Endothelial cell of hepatic sinusoid (primary cell): Measurements from ENCODE around the gene CD82.

Experiments
- in situ Hi-C: cut with HindIII; loops from 2 replicates; pipeline ENCODE4 v1.10.0; 2017; ENCODE audit warnings: low sequenced_read_pairs

The CD82 gene

DNA sequence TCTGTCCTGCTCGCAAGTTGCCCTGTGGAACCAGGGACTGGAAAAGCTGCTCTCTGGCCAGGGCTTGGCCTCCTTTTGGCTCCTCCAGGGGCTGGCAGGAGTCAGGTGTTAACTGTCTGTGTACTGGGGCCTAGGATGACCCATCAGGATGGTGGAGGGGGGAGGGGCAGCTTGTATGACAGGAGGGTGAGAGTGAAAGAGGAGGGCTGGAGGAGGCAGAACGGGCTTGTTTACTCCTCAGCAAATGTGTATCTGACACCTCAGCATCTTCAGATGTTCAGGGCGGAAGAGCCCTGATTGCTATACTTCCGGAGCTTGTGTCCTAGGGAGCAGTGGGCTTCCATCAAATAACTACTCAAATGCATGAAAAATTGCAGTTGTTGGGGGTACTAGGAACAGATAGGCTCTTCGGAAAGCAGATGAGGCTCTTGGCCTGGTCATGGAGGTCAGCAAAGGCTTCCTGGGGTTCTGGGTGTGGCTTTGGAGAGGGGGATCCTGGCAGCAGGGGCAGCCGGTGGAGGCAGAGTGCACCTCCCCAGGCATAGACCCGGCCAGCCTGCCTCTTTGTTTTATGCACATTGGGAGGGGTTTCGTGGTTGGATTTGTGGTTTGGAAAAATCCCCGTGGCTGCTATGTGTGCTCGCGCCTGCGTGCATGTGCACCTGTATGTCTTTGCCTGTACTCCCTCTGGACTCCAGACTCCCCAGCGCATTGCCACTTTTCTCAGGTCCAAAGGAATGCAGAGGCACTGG lies 31.2 kb downstream of the CD82 start:
- in situ Hi-C loops, result no loop called here

DNA sequence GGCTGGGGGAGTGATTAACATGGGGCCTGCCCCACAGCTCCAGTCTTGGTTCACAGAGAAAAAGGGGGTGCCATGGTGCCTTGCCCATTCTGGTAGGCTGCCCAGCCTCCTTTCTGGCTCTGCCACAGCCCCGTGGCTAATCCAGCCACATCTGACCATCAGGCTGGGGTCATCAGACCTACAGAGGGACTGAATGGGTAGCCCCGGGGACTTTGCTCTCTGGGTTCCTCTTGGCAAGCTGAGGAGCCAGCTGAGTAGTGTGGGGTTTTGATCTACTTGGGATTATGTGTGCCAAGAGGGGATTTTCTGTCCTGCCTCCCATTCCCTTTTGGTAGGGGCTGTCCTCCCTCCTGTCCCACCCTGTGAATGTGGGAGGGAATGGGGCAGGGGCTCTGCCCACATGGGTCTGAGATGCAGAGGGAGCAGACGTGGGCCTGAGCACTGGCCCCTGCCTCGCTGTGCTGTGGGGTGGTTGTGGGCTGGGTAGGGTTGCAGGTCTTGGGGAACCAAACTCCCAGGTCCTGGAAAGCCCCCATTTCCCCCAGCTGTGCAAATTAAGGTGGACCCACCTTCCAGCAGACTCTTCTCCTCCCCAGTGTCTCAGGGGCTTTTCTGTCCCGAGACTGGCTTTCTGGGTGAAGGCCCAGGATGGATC lies 32.0 kb downstream of the CD82 start:
- in situ Hi-C loops, result no loop called here

DNA sequence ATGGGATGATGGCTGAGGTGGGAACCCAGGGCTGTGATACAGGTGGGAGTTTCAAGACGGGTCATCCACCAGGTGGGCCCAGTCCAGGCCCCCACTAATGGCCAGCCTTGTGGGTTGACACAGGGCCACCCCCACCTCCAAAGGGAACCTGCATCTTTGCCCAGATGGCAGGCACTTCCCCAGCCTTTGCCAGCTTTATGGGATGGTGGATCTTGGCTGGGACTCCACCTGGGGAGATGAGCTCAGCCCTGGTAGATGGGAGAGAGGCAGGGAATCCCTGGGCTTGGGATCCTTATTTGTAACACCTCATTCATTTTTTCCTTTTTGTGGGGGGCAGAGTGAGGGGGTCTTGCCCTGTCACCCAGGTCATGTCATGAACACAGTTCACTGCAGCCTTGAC lies 33.4 kb downstream of the CD82 start:
- in situ Hi-C loops, result no loop called here

DNA sequence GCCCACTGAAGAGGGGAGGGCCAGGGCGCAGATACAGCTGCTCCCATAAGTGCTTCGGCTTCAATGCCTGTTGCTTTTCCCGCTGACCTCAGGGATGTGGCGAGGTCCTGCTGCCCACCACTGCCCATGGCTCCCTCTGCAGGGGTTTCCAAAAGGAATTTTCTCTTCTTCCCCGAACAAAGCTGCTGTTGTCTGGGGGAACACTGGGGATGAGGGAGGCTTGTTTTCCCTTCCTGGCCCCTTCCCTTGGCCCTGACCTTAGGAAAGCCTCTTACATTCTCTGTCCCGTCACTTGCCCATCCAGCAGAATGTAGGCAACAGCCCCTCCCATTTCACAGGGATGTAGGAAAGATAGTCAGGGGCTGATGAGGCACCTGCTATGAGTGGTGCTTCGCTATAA lies 34.8 kb downstream of the CD82 start:
- in situ Hi-C loops, result no loop called here

DNA sequence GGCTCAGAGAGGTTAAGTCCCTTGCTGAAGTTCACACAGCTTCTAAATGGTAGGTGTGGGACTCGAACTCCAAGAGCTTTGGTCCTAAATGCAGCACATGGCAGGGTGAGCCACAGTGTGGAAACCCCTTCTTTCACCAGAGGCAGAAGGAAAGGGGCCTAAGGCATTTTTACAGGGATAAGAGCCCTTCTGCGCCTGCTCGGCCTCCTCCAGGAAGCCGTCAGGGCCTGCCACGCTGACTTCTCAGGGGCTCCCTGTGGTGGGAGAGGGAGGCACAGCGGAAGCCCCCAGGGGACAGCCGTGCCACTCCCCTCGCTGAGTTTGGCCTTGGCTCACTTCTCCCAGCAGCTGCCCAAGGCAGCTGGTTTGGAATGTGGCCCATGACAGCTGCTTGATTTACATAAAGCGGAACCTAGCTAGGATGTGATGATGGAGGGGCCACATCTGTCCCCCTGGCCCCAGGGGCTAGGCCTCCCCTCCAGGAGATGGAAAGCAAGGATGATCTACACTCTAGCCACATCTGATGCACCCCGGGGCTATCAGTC lies 35.4 kb downstream of the CD82 start:
- in situ Hi-C loops, result no loop called here

DNA sequence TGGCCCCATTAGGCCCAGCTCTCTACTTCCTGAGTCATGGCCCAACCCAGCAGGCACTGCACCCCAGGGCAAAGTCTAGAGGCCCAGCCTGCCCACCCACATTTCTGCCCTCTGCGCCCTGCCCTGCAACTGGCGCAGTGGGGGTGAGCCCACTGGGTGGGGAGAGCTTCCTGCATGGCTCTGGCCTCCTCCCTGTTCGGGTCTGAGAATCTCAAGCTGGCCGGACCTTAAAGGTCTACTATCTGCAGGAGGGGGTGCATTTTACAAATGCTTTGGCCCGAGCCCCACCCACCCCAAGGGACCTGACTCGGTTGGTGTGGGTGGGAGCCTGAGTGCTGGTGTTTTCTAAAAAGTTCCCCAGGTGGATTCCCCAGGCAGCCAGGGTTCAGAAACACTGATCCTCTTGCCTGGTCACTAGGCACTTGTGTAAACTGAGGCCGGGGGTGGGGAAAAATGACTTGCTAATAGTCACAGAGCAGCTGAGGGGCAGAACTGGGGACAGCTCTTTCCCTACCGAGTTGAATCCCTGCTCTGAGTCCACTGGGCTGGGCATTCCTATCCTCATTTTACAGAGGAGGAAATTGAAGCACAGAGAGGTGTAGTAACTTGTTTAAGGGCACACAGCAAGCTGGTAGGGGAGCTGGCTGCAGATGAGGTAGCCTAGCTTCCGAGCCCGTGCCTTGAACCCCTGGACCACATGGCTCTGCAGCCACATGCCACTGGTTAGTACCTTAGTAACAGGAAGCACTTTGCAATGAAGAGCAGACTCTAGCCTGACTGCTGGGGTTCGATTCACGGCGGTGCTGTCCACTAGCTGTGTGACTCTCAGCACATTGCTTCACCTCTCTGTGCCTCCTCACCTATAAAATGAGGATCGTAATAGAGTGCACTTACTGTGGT lies 36.3 kb downstream of the CD82 start:
- in situ Hi-C loops, result no loop called here

DNA sequence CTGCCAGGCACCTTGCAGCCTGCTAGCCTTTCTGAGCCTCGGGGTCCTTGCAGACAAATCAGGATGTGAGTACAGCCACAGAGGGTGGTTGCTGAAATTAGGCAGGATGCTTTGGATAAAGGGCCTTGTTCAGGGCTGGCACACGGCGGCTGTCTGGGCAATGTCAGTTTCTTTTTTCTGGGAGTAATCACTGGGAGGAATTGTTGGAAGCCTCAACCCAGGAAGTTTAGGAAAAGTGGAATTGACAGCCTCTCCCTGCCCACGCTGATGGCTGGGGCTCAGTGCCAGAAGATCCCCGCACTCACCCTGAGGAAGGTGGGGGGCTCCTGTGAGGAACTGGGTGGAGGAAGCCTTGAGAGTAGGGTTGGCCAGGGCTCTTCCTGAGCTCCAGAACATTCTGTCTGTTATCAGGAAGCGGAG lies 37.4 kb downstream of the CD82 start:
- in situ Hi-C loops, result no loop called here

DNA sequence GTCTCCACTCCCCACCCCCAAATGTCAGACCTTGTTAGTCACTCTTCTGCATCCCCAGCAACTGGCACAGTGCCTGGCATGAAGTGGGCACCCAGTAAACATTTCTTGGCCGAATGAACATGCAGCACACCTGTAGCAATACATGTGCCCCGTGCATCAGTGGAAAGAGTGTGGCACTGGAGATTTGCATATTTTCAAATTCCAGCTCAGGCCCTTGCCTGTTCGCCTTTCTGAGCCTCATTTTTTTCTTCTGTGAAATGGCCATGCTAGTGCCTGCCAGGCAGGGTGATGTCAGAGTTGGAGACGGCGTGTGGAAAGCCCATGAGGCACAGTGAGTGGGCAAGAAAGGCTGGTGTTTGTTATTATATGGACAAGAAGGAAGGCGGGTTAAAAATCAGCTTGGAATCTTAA lies 38.7 kb downstream of the CD82 start:
- in situ Hi-C loops, result no loop called here

DNA sequence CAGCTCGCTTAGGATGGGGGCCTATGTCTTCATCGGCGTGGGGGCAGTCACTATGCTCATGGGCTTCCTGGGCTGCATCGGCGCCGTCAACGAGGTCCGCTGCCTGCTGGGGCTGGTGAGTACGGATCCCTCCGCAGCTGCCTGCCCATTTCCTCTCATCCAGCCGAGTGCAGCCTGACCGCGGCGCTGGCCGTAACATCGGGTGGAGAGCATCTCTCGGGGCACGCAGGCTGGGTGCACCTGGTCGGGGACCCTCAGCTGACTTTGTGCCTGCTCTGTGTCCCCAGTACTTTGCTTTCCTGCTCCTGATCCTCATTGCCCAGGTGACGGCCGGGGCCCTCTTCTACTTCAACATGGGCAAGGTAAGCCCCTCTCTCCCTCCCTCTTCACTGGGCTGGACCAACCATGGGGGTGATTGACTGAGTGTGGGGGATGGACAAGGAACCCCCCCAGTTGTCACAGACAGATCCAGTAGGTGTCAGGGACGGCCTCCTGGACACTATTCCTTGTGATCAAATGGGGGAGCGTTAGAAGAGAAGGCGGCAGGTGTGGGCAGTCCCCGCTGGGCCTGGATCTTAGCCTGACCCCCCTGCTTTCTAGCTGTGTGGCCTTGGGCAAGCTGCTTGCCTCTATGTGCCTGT lies 39.7 kb downstream of the CD82 start:
- in situ Hi-C loops, result no loop called here

DNA sequence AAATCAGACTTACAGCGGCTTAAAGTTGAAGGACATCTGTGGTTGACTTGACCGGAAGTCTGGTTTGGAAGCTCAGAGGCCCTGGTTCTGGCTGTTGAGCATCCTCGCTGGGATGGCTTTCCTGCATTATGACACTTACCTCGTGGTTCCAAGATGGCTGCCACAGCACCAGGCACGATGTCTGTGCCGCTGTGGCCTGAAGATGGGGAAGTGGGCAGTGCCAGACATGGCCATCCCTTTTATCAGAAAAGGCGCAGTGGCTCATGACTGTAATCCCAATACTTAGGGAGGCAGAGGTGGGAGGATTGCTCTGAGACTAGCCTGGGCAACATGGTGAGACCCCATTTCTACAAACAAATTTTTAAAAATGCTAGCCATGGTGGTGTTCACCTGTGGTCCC lies 40.5 kb downstream of the CD82 start:
- in situ Hi-C loops, result no loop called here

DNA sequence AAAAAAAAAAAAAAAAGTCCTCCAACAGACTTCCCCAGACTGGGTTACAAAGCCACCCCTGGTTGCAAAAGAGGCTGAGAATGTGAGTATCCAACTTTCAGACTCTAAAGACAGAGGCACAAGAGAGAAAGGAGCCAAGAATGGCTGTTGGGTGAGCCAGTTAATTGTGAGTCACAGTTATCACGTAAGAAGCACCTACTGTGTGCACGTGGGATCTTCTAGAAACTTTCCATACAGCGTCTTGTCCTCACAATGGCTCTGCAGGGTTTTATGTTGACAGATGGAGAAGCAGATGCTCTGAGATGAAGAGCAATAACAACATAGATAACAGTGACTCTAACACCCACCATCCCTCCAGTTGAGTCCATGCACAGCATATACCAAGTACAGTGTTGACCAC lies 41.0 kb downstream of the CD82 start:
- in situ Hi-C loops, result no loop called here

DNA sequence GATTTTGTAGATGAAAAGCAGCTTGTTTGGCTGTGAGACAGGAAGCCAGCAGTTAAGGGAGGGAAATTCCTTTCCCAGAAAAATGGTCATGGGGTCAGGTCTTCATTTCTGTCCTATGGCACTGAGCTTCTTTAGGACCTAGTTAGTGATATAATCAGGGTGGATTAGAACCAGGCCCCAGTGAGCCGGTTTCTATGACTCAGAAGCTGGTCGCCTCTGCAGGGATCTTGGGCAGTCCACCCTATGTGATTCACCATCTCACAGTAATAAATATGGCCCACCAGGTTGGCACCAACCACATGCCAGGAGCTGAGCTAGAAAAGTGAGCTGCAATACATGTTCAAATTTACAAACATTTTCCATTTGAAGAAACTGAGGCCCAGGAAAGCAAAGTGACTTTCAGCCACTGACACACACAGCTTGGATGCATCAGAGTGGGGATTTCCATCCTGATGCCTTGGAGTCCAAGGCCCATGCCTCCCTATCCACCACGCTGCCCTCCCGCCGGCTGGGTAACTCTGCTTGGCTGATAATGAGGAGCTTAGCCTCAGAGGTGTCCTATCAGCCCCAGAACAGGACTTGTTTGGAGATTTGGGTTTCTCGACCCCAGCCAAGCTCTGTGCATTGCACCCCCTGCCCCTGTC lies 42.0 kb downstream of the CD82 start:
- in situ Hi-C loops, result no loop called here

DNA sequence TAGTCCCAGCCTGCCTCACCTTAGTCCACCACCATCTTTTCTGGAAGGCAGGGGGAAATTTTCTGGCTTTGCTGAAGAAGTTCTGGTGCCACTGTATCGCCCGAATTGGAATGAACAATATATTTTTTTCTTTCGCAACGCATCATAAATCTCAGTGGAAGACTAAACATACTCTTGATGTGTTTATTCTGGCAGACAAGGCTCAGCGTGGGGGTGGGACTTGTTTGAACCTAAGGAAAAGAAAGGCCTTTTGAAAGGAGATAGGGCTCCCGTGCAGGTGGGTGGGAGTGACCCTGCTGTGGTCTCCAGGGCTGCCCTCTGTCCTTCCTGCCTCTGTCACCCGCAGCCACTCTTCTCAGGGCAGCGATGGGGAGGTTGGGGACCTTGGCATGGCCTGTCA lies 42.5 kb downstream of the CD82 start:
- in situ Hi-C loops, result no loop called here

DNA sequence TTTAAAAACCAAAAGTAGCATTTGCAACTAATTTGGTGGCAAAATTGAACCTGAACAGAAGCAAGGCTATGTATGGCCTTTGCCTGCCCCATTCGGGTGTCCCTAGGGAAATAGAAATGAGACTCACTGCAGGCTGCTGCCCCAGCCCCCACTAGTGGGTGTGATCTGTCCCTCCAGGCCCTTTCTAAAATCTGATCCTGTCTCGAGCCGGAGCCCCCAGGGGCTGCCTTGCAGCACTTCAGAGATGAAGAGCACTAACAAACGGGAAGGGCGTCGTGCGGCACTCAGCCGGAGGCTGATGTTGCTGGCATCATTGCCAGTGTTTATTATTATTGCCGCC lies 43.2 kb downstream of the CD82 start:
- in situ Hi-C loops, result no loop called here

DNA sequence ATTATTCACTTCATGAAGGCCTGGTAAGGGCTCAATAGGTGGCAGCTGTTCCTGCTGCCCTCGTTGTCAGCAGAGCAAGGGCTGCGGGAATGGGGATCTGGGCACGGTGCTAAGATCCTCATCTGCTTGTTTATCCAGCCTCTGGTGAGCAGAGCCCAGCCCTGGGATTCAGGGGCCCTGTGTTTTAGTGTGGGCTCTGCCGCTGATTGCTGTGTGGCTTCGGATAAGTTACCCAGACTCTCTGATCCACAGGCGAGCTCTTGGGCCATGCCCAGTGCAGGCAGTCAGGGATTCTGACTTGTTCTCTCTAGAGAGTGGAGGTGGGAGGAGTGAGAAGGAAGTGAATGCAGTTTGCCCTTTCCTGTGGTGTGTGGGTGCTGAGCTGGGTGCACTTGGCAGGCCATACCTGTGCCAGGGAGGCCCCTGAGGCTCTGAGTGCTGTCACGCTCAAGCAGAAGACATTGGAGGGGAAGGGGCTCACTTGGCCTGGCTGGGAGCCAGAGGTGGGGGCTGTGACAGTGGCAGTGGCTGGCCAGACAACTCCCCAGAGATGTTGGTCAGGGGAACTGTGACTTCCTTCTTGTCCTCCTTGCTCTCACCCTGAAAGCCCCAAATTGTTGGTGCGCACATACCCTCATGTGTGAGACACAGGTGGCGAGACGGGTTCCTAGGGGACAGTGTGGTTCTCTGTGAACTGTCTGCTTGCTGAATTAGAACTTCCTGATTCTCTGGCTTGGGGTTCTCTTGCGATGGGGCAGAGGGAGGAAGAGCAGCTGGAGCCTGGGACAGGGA lies 43.7 kb downstream of the CD82 start:
- in situ Hi-C loops, result no loop called here

DNA sequence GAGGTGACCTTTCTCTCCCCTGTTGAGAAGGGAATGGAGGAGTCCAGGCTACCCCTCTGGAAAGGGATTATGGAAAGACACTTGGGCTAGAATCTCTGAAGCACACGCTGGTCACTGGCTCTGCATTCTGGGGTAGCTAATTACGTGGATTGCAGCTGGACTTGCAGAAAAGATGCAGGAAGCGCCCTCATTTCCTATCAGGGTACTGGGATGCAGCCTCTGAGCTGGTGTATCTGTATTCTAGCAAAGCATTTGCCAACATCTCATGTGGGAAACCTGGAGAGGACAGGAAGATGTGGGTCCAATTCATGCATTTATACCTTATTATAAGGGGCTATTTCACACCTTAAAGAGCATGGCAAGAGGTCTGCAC lies 44.3 kb downstream of the CD82 start:
- in situ Hi-C loops, result loop anchor here (5.0 kb wide), 1 partner anchor 47 kb away; no protein-coding TSS in a partner anchor

DNA sequence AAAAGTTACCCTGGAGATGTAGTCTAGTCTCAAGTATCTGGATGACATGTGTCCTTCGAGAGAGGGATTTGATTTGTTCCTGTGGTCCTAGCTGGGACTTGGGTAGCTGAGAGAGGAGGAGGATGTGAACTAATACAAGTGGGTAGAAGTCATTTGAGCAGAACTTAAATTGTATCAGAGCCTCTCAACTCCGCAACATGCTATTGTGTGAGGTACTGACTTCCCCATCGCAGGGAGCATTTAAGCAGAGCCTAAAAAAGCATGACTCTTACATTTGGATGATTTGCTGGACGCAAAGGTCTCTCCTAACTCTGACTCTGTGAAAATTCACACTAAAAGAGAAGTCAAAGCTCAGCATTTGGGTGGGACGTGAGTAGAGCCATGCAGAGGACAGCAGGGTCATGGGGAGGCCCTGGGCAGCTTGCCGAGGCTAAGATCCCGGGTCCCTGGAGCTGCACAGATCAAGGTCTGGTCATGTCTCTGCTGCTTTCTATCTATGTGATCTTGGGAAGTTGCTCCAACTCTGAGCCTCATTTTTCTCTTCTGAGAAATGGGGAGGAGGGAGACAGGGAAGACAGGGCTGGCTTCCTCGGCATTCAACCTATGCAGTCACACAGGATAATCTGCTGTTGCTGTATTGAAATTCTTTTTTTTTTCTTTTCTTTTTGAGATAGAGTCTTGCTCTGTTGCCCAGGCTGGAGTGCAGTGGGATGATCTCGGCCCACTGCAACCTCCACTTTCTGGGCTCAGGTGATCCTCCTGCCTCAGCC lies 44.9 kb downstream of the CD82 start:
- in situ Hi-C loops, result loop anchor here (5.0 kb wide), 1 partner anchor 48 kb away; no protein-coding TSS in a partner anchor

DNA sequence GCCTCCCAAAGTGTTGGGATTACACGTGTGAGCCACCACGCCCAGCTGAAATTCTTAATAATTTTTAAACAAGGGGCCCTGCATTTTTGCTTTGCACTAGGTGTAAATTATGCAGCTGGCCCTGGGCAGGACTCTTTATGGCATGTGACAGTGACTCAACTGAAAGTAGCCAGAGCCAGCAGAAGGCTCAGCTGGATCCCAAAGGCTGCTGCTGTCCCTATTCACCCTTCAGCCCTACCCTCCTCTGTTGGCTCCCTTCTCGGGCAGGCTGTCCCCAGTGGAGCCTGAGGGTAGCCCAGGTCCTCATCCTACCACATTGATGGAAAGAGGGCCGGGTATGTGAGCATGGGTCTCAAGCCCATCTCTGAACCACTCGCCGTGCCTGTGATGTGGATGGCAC lies 45.6 kb downstream of the CD82 start:
- in situ Hi-C loops, result loop anchor here (5.0 kb wide), 1 partner anchor 49 kb away; no protein-coding TSS in a partner anchor
